ENCODE data around the gene CELF6. TPM values are rescaled to one million over a fixed set of nuclear protein-coding genes. Genes with fewer than 3 reads are reported as not detected.

The CELF6 gene
- total RNA-seq, 1 experiment from 2014 or later = 0.52 TPM

DNA sequence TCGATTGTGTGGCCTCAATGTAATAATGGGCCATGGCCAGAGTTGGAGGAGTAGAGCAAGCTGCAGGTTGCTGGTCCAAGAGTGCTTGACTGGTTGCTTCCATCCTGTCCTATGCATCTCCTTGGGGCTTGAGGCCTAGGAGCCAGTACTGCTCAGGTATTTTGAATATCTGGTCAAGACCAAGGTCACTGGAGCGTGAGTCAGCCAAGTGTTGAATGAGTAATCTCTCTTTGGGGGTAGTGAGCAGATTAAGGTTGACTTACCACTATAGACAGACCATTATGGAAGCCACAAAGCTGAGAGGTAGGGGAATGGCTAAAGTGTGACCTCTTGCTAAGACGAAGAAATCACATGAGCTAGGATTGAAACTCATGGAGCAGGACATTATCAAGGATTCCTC, 38.2 kb downstream of the CELF6 start:
- CTCF ChIA-PET = no interaction called here
- no peak overlapping the region for H3K4me2 ChIP-seq (ENCODE audit: low read length)
- peaks cover 0 to 11% of the 10 kb centered on the region in 2 experiments; a peak in 1 of 4 replicates for H3K4me1 ChIP-seq (ENCODE audit: control insufficient read depth in 1 of 2, insufficient read depth in 2 of 2, low read length in 2 of 2)
- ATAC-seq (no peak), DNase-seq (ENCODE audit: low read depth, low spot score) (no peak)
- no peak overlapping the region for H3K9ac ChIP-seq (ENCODE audit: low read length)
- TF ChIP-seq SIN3A (IDR thresholded peaks at IDR 0.05; ENCODE audit: low read depth) = no peak
- TF ChIP-seq ZNF274 (IDR thresholded peaks at IDR 0.05; ENCODE audit: low read depth, low read length) = no peak
- no peak for TF ChIP-seq FOSL1 (IDR thresholded peaks at IDR 0.05; ENCODE audit: low read depth)
- TF ChIP-seq SRF (IDR thresholded peaks at IDR 0.05; ENCODE audit: low read depth) = no peak
- TF ChIP-seq RAD21 (IDR thresholded peaks at IDR 0.05; ENCODE audit: low read depth) = no peak
- no peak for TF ChIP-seq CEBPB (IDR thresholded peaks at IDR 0.05; ENCODE audit: low read depth)
- TF ChIP-seq POLR2A (IDR thresholded peaks at IDR 0.05; ENCODE audit: borderline replicate concordance, extremely low read depth, insufficient read depth, insufficient read length) = no peak
- TF ChIP-seq EZH2phosphoT487 (IDR thresholded peaks at IDR 0.05; ENCODE audit: borderline replicate concordance) = no peak
- no peak overlapping the region for H3K27ac ChIP-seq (ENCODE audit: low read depth, low read length)
- no peaks in the 10 kb centered on the region for H4K20me1 ChIP-seq (ENCODE audit: insufficient read depth)
- H3K36me3 ChIP-seq (ENCODE audit: control insufficient read depth in 1 of 2, insufficient read depth in 2 of 2, low read length in 2 of 2) = no peaks in the 10 kb centered on the region
- H2AFZ ChIP-seq (ENCODE audit: low read depth, low read length, poor library complexity, severe bottlenecking) = no peak overlapping the region
- RAD21 ChIA-PET (ENCODE audit: low non-redundant PET in 1 of 2, low total read pairs in 2 of 2, uncharacterized antibody in 2 of 2, unreplicated experiment in 2 of 2) = no interaction called here
- intact Hi-C loops (cut with micrococcal nuclease) = no loop called here
- H3K27me3 ChIP-seq (ENCODE audit: insufficient read depth, low read length) = no peaks in the 10 kb centered on the region
- H3K9me3 ChIP-seq (ENCODE audit: control insufficient read depth in 1 of 2, insufficient read depth in 1 of 2, low read depth in 1 of 2, low read length in 2 of 2) = no peaks in the 10 kb centered on the region
- H3K4me3 ChIP-seq (replicated peaks in 1 of 2; ENCODE audit: low read depth in 1 of 2, low read length in 2 of 2) = no peak overlapping the region
- POLR2A ChIA-PET = no interaction called here
- BruUV-seq (replicated peaks) = no TSS peak
- H3K79me2 ChIP-seq (ENCODE audit: insufficient read depth, low read length) = no peaks in the 10 kb centered on the region
- no peaks in the 10 kb centered on the region for H3K9me2 ChIP-seq (ENCODE audit: insufficient read depth)

DNA sequence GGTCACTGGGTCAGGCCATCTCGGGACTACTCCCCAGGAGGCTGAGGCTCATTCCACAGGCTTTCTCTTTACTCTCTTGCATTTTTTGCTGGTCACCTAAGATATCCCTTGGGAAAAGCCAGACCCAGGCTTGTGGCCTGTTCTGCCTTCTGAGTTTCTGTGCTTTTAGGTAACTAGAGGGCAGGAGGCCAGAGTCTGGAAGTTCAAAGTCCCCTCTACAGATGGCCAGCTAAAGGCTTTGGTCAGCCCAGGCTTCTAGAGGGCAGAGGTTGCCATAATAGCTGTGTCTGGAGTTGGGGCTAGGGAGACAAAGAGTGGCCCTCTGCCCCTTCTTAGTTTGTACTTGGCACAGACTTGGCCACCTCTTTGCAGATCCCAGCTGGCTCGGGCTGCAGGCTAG, 39.2 kb downstream of the CELF6 start:
- no peaks in the 10 kb centered on the region for H3K9me3 ChIP-seq (ENCODE audit: control insufficient read depth in 1 of 2, insufficient read depth in 1 of 2, low read depth in 1 of 2, low read length in 2 of 2)
- intact Hi-C loops (cut with micrococcal nuclease) = no loop called here
- H3K27me3 ChIP-seq (ENCODE audit: insufficient read depth, low read length) = no peaks in the 10 kb centered on the region
- no peaks in the 10 kb centered on the region for H3K79me2 ChIP-seq (ENCODE audit: insufficient read depth, low read length)
- no peaks in the 10 kb centered on the region for H3K36me3 ChIP-seq (ENCODE audit: control insufficient read depth in 1 of 2, insufficient read depth in 2 of 2, low read length in 2 of 2)
- no peaks in the 10 kb centered on the region for H3K9me2 ChIP-seq (ENCODE audit: insufficient read depth)
- H2AFZ ChIP-seq (ENCODE audit: low read depth, low read length, poor library complexity, severe bottlenecking) = no peak overlapping the region
- CTCF ChIA-PET = no interaction called here
- H3K4me3 ChIP-seq (replicated peaks in 1 of 2; ENCODE audit: low read depth in 1 of 2, low read length in 2 of 2) = no peak overlapping the region
- no peak overlapping the region for H3K27ac ChIP-seq (ENCODE audit: low read depth, low read length)
- no peak overlapping the region for H3K9ac ChIP-seq (ENCODE audit: low read length)
- H4K20me1 ChIP-seq (ENCODE audit: insufficient read depth) = no peaks in the 10 kb centered on the region
- no peak overlapping the region for H3K4me2 ChIP-seq (ENCODE audit: low read length)
- RAD21 ChIA-PET (ENCODE audit: low non-redundant PET in 1 of 2, low total read pairs in 2 of 2, uncharacterized antibody in 2 of 2, unreplicated experiment in 2 of 2) = no interaction called here
- DNase-seq (ENCODE audit: low read depth, low spot score) (no peak), ATAC-seq (no peak)
- POLR2A ChIA-PET = no interaction called here
- H3K4me1 ChIP-seq (ENCODE audit: control insufficient read depth in 1 of 2, insufficient read depth in 2 of 2, low read length in 2 of 2) = peaks cover 0 to 11% of the 10 kb centered on the region in 2 experiments; a peak in 1 of 4 replicates
- BruUV-seq (replicated peaks) = no TSS peak
- TF ChIP-seq SIN3A (IDR thresholded peaks at IDR 0.05; ENCODE audit: low read depth) (no peak), CTCF (IDR thresholded peaks at IDR 0.05 in 2 of 3, conservative IDR thresholded peaks at IDR 0.05 in 1 of 3; ENCODE audit: borderline replicate concordance in 1 of 3, insufficient read depth in 1 of 3, low read depth in 2 of 3, low read length in 2 of 3) (no peak), EZH2 (IDR thresholded peaks at IDR 0.05) (no peak), TCF7L2 (IDR thresholded peaks at IDR 0.05; ENCODE audit: borderline replicate concordance, extremely low read depth, insufficient read depth, insufficient read length) (no peak), POLR2A (IDR thresholded peaks at IDR 0.05; ENCODE audit: borderline replicate concordance, extremely low read depth, insufficient read depth, insufficient read length) (no peak), CBX3 (IDR thresholded peaks at IDR 0.05; ENCODE audit: low read depth) (no peak), FOSL1 (IDR thresholded peaks at IDR 0.05; ENCODE audit: low read depth) (no peak), ZNF274 (IDR thresholded peaks at IDR 0.05; ENCODE audit: low read depth, low read length) (no peak), YY1 (IDR thresholded peaks at IDR 0.05; ENCODE audit: extremely low read depth, insufficient replicate concordance, low read depth, low read length) (no peak), SP1 (IDR thresholded peaks at IDR 0.05; ENCODE audit: low read depth) (no peak), CEBPB (IDR thresholded peaks at IDR 0.05; ENCODE audit: low read depth) (no peak)
- TF ChIP-seq, protein P1, sequence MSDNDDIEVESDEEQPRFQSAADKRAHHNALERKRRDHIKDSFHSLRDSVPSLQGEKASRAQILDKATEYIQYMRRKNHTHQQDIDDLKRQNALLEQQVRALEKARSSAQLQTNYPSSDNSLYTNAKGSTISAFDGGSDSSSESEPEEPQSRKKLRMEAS (IDR thresholded peaks at IDR 0.05) = no peak
- TF ChIP-seq, protein P2, sequence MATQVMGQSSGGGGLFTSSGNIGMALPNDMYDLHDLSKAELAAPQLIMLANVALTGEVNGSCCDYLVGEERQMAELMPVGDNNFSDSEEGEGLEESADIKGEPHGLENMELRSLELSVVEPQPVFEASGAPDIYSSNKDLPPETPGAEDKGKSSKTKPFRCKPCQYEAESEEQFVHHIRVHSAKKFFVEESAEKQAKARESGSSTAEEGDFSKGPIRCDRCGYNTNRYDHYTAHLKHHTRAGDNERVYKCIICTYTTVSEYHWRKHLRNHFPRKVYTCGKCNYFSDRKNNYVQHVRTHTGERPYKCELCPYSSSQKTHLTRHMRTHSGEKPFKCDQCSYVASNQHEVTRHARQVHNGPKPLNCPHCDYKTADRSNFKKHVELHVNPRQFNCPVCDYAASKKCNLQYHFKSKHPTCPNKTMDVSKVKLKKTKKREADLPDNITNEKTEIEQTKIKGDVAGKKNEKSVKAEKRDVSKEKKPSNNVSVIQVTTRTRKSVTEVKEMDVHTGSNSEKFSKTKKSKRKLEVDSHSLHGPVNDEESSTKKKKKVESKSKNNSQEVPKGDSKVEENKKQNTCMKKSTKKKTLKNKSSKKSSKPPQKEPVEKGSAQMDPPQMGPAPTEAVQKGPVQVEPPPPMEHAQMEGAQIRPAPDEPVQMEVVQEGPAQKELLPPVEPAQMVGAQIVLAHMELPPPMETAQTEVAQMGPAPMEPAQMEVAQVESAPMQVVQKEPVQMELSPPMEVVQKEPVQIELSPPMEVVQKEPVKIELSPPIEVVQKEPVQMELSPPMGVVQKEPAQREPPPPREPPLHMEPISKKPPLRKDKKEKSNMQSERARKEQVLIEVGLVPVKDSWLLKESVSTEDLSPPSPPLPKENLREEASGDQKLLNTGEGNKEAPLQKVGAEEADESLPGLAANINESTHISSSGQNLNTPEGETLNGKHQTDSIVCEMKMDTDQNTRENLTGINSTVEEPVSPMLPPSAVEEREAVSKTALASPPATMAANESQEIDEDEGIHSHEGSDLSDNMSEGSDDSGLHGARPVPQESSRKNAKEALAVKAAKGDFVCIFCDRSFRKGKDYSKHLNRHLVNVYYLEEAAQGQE (IDR thresholded peaks at IDR 0.05; ENCODE audit: low read depth) = no peak

Measured in HCT116 (cell line).